DMS 273 (cell line): Measurements from ENCODE around the gene SPPL3.
A peak's percentile ranks its signal among the peaks of the same experiment; 100 is the strongest.

Experiments used
- DNase-seq: peaks from one replicate; lab custom pipeline; 2025; ENCODE audit not compliant: unreplicated experiment; lab: John Stamatoyannopoulos, UW

The SPPL3 gene

GRCh38 chr12:120879102-120879501 is 25.1 kb downstream of the SPPL3 start:
- DNase-seq: no peak

DNA sequence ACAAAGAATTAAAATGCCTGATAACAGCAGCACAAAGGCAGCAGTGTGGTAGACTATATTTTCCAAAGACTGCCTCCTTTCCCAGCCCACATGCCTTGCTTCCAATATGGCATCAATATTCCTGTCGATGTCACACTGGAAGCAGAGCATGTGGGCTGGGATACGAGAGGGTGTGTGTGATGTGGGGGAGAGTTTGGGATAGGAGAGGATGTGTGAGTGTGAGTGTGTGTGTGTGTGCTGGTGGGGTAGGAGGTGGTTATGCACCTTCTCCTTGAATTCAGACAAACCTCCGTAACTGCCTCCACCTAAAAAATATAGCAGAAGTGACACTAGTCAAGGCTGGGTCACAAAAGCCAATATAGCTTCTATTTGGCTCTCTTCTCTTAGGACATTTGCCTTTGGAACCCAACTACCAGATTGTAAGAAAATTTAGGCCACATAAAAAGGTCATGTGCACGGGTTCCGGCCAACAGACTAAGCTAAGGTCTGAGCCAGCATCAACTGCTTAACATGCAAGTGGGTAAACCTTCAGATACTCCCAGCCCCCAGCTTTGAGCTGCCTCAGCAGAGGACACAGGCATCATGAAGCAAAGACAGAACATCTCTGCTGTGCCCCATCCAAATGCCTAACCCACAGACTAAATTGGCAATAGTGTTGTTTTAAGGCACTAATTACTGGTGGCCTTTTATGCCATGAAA is 29.5 kb downstream of the SPPL3 start:
- DNase-seq: no peak

DNA sequence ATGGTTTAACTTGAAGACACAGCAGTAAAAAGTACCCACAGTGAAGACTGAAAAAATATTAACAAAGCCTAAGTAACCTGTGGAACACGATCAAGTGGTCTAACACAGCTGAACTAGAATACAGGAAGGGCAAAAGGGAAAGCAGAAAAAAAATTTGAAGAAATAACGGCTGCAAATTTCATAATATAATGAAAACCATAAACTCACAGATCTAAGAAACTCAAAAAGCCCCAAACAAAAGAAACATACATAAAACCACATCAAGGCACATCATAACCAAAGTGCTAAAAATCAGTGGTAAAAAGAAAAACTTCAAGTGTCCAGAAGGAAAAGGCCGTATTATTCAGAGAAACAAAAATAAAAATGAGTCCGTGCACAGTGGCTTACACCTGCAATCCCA is 30.9 kb downstream of the SPPL3 start:
- no peak for DNase-seq

DNA sequence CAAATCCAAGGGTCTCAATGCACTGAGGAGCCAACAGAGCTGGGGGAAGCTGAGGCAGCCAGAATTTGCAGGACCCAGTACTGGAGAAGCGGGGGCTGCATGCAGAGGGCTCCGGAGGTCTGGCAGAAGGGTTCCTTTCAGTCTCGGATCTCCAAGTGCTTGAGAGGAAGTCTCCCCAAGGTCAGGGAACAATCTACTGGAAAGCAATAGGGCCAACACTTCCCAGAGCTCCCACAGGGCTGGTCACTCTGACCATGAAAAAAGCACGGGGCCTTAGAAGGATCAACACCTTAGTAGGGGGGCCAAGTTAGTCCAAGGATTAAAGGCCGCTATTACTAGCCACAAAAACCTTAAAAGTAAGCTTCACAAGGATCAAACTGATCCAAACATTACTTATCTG is 31.7 kb downstream of the SPPL3 start:
- DNase-seq: no peak

DNA sequence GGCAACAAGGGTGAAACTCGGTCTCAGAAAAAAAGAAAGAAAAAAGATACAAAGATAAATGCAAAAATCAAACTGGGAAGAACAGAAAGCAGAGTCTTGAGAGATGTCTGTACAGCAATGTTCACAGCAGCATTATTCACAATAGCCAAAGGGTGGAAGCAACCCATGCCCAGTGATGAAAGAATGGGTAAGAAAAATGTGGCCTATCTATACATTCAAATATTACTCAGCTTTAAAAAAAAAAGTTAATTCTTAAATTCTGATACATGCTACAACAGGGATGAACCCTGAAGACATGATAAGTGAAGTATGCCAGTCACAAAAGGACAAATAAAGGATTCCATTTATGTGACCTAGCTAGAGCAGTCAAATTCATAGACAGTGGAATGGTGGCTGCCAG is 33.7 kb downstream of the SPPL3 start:
- DNase-seq: no peak

DNA sequence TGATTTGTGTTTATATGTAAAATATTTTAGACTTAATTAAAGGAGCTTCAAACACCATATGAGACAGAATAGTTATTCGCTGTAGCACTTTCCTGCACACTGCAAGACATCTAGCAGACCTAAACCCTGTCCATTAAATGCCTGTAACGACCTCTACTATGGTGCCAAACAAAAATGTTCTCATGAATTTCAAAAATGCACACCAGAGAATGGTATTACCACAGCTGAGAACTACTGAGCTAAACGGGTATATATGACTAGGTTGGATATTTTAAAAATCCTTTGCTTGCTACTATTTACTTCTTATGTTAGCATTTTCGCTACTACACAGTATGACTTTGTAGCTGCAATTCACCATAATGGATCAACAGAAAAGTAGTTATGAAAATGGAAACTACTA is 34.8 kb downstream of the SPPL3 start:
- DNase-seq: no peak

GRCh38 chr12:120866108-120866507 is 38.0 kb downstream of the SPPL3 start:
- no peak for DNase-seq

DNA sequence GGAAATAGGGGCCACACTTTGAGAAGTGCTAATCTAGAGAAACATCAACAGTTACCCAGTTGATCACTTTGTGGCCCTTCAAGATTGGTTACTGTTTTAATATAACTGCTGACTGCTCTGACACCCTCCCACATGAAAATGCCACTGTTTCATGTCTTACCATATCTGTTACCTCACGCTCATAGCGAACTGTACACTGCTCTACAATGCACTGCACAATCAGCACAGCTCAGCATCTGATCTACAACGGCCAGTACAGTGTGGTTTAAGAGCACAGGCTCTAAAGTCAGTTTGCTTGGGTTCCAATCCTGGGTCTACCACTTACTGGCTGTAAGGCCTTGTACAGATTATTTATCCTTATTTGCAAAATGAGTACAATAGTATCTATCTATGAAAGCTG is 39.1 kb downstream of the SPPL3 start:
- DNase-seq: no peak

GRCh38 chr12:120862664-120863063 is 41.5 kb downstream of the SPPL3 start:
- no peak for DNase-seq

GRCh38 chr12:120861074-120861795 is 42.9 kb downstream of the SPPL3 start:
- no peak for DNase-seq

GRCh38 chr12:120858306-120859088 is 45.7 kb downstream of the SPPL3 start:
- DNase-seq: no peak

DNA sequence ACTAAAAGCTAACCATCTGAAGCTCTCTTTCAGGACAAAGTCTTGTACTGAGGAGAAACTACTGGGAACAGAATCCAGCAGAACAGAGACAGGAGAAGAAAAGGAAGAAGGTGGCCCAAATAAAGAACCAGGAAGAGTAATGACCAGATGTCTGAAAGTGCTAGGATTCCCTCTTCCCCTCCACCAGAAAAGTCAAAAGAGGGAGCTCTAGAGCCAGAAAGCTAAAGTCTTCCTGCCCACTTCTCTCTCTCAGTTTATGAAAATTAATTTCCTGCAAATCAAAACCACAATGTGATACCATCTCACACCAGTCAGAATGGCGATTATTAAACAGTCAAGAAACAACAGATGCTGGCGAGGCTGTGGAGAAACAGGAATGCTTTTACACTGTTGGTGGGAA is 47.2 kb downstream of the SPPL3 start:
- peak; percentile 21 for DNase-seq

- DNase-seq: no peak
Observed at GRCh38 chr12:120855823-120856588, 48.2 kb downstream of the SPPL3 start.

DNA sequence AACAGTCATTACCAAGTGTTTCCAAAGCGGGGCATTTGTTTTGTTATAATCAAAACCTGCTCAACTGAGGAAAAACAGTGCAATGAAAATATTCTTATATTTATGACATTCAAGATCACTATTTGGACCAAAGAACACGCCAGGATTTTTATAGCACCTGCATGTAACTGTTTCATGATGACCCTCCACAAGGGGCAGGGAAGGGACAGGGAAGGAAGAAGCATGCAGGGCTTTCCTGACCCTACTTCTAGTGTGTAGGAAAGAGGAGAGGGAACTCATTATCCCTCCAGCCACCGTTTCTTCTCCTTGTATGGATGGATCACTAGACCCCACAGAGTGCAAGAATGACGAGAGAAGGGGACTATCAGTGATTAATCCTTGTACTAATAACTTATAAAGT is 49.4 kb downstream of the SPPL3 start:
- DNase-seq: no peak

DNA sequence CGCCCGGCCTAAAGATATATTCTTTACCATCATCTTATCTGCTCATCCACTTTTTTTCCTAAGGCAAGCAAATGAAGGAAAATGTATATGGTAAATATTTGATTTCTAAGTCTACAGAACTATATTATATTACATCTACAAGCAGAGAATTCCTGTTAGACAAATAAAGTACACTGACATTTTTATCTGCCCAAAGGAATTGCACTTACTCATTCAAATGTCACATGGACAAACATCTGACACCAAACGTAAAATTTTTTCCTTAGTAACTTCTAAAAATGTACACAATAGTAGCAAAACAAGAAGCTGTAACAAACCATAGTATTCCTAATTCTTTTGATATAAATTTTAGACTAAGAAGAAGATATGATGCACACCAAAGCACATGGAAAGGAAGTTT is 51.0 kb downstream of the SPPL3 start:
- no peak for DNase-seq

- DNase-seq: no peak
Observed at GRCh38 chr12:120851944-120852343, 52.2 kb downstream of the SPPL3 start.

DNA sequence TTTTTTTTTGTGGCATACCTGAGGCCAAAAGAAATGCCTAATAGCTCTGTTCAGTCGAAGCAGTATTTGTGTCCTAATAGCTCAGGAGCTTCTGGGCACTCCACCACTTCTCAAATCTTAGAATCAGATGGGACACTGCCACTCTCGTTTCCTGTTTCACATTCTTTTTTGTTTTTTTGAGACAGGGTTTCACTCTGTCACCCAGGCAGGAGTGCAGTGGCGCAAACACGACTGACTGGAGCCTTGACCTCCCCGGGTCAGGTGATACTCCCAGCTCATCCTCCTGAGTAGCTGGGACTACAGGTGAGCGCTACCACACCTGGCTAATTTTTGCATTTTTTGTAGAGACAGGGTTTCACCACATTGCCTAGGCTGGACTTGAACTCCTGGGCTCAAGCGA is 52.7 kb downstream of the SPPL3 start:
- DNase-seq: no peak

DNA sequence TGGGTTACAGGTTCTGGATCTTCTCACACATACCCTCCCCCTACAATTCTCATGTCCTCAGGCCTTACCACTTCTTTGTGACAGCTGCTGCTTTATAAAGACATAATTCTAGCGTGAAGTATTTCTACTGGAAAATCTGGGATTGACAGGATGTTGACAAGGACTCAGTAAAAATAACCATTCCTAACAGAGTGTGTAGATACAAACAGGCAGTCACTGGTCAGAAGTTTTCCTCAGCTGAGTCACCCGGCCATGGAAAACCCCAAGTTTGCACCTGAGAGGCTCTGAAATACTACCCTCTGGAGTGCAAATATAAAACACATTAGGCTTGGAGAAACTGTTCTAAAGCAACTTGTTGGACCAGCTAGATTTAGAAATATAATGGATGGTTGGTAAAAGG is 54.4 kb downstream of the SPPL3 start:
- DNase-seq: no peak

DNA sequence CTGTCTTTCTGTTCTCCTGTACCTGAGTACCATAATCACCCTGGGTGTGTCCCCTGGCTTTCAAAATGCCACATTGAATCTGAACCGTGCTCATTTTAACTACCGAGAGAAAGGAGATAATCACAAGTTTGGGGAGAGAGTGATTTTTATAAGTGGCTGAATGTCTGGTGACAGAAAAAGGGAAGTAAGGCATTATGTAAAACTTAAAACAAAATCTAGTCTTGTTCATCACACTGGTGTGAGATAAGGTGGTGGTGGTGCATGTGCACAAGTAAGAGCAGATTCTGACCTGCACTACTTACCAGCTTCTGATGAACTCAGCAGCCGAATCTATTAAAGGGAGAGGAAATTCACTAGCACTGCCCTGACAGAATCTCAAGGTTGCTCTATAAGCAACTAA is 56.3 kb downstream of the SPPL3 start:
- DNase-seq: no peak

DNA sequence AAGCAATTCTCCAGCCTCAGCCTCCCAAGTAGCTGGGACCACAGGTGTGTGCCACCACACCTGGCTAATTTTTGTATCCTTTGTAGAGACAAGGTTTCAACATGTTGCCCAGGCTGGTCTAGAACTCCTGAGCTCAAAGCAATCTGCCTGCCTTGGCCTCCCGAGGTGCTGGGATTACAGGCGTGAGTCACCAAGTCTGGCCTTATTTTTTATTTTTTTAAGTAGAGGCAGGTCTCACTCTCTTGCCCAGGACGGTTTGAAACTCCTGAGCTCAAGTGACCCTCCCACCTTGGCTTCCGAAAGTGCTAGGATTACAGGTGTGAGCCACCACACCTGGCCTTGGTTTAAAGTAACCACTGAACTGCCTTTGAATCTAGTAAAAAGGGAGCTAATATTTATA is 56.8 kb downstream of the SPPL3 start:
- no peak for DNase-seq

GRCh38 chr12:120846721-120847120 is 57.4 kb downstream of the SPPL3 start:
- DNase-seq: no peak
